ENCODE measurements around the gene CDC40.

Gene CDC40

DNA sequence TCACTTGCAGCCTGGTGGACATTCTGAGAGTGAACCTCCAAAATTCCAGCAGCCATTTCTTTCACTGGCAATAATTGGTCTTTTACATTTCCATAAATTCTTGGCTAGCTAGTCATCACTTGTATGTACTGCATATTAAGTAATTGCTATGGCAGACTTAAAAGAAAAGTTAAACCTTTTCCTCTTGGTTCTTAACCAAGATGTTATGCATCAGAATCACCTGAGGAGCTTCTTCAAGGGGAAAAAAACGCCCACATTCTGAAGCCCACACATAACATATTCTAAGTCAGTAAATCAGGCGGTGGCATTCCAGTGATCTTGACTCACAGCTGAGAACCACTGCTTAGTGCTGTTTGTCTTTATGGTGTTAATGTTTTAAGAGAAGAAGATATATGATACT lies 37.0 kb downstream of the CDC40 start:
- Histone ChIP-seq H3K27ac (ENCODE audit: low read depth, low read length, poor library complexity, severe bottlenecking) (no peak overlapping the region), H3K4me1 (ENCODE audit: insufficient read depth, low read length, severe bottlenecking) (no peaks in the 10 kb centered on the region), H3K9me3 (ENCODE audit: low read length) (no peaks in the 10 kb centered on the region), H3K9me2 (ENCODE audit: low read depth, low read length) (no peaks in the 10 kb centered on the region), H3K4me3 (ENCODE audit: low read depth, low read length, poor library complexity, severe bottlenecking) (no peak overlapping the region), H3K36me3 (ENCODE audit: insufficient read depth, low read length) (peaks cover 93% of the 10 kb centered on the region), H3K4me2 (ENCODE audit: low read length) (no peak overlapping the region), H4K20me1 (ENCODE audit: insufficient read depth, low read length) (no peaks in the 10 kb centered on the region), H3K9ac (ENCODE audit: low read length) (no peak overlapping the region), H2AFZ (ENCODE audit: low read length) (no peak overlapping the region), H3F3A (ENCODE audit: insufficient read depth, low read length) (no peaks in the 10 kb centered on the region), H3K79me2 (ENCODE audit: insufficient read depth, low read length) (no peaks in the 10 kb centered on the region), H3K27me3 (ENCODE audit: insufficient read depth, low read length) (no peaks in the 10 kb centered on the region)
- TF ChIP-seq, protein P1, sequence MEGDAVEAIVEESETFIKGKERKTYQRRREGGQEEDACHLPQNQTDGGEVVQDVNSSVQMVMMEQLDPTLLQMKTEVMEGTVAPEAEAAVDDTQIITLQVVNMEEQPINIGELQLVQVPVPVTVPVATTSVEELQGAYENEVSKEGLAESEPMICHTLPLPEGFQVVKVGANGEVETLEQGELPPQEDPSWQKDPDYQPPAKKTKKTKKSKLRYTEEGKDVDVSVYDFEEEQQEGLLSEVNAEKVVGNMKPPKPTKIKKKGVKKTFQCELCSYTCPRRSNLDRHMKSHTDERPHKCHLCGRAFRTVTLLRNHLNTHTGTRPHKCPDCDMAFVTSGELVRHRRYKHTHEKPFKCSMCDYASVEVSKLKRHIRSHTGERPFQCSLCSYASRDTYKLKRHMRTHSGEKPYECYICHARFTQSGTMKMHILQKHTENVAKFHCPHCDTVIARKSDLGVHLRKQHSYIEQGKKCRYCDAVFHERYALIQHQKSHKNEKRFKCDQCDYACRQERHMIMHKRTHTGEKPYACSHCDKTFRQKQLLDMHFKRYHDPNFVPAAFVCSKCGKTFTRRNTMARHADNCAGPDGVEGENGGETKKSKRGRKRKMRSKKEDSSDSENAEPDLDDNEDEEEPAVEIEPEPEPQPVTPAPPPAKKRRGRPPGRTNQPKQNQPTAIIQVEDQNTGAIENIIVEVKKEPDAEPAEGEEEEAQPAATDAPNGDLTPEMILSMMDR (IDR thresholded peaks at IDR 0.05; ENCODE audit: low read length) = no peak
- no peak for TF ChIP-seq EZH2 (IDR thresholded peaks at IDR 0.05; ENCODE audit: borderline replicate concordance, low read length)

- H3K36me3 ChIP-seq (ENCODE audit: insufficient read depth, low read length) = peaks cover 80% of the 10 kb centered on the region
These were observed 41.5 kb downstream of the CDC40 start for GRCh38 chr6:110221738-110222137.

GRCh38 chr6:110226261-110226660 lies 46.0 kb downstream of the CDC40 start:
- Histone ChIP-seq H3F3A (ENCODE audit: insufficient read depth, low read length) (no peaks in the 10 kb centered on the region), H2AFZ (ENCODE audit: low read length) (no peak overlapping the region), H3K4me2 (ENCODE audit: low read length) (no peak overlapping the region), H3K9me2 (ENCODE audit: low read depth, low read length) (no peaks in the 10 kb centered on the region), H3K79me2 (ENCODE audit: insufficient read depth, low read length) (no peaks in the 10 kb centered on the region), H3K9ac (ENCODE audit: low read length) (no peak overlapping the region), H3K36me3 (ENCODE audit: insufficient read depth, low read length) (peaks cover 63% of the 10 kb centered on the region; the same call in 1 of the 2 replicates), H3K4me1 (ENCODE audit: insufficient read depth, low read length, severe bottlenecking) (no peaks in the 10 kb centered on the region), H4K20me1 (ENCODE audit: insufficient read depth, low read length) (no peaks in the 10 kb centered on the region), H3K9me3 (ENCODE audit: low read length) (no peaks in the 10 kb centered on the region), H3K4me3 (ENCODE audit: low read depth, low read length, poor library complexity, severe bottlenecking) (no peak overlapping the region), H3K27ac (ENCODE audit: low read depth, low read length, poor library complexity, severe bottlenecking) (no peak overlapping the region), H3K27me3 (ENCODE audit: insufficient read depth, low read length) (no peaks in the 10 kb centered on the region)
- TF ChIP-seq EZH2 (IDR thresholded peaks at IDR 0.05; ENCODE audit: borderline replicate concordance, low read length) = no peak
- TF ChIP-seq, protein P1 (IDR thresholded peaks at IDR 0.05; ENCODE audit: low read length) = no peak

More at GRCh38 chr6:110221738-110222137, 41.5 kb downstream of the CDC40 start:
- Histone ChIP-seq H3K27ac (ENCODE audit: low read depth, low read length, poor library complexity, severe bottlenecking) (no peak overlapping the region), H4K20me1 (ENCODE audit: insufficient read depth, low read length) (no peaks in the 10 kb centered on the region), H3K4me2 (ENCODE audit: low read length) (no peak overlapping the region), H3K4me3 (ENCODE audit: low read depth, low read length, poor library complexity, severe bottlenecking) (no peak overlapping the region), H3K4me1 (ENCODE audit: insufficient read depth, low read length, severe bottlenecking) (no peaks in the 10 kb centered on the region), H3K9ac (ENCODE audit: low read length) (no peak overlapping the region), H3K27me3 (ENCODE audit: insufficient read depth, low read length) (no peaks in the 10 kb centered on the region), H3K9me3 (ENCODE audit: low read length) (no peaks in the 10 kb centered on the region), H3K79me2 (ENCODE audit: insufficient read depth, low read length) (no peaks in the 10 kb centered on the region), H3K9me2 (ENCODE audit: low read depth, low read length) (no peaks in the 10 kb centered on the region), H3F3A (ENCODE audit: insufficient read depth, low read length) (no peaks in the 10 kb centered on the region), H2AFZ (ENCODE audit: low read length) (no peak overlapping the region)
- TF ChIP-seq, protein P1 (IDR thresholded peaks at IDR 0.05; ENCODE audit: low read length) = no peak
- TF ChIP-seq EZH2 (IDR thresholded peaks at IDR 0.05; ENCODE audit: borderline replicate concordance, low read length) = no peak
